ENCODE data around the gene THOC5.

DNA sequence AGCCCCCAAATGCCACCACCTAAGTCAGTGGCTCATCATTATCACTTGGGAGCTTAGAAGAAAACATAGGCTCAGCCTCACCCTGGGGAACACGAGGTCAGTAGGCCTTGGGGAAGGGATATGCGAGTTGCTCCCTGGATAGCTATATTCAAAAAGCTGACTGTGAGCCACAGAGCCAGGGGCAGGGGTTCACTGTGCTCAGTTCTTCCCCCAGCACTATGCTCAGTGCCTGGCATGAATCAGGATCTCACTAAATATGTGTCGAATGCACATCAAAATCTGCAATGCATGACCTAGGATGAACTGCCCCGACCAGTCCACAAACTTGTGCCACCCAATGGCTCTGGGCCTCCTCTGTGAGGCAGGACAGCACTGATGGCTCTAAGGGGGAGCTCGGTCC is 35.1 kb downstream of the THOC5 start:
- no peak for TF ChIP-seq CTCF (conservative IDR thresholded peaks at IDR 0.05; ENCODE audit: low read length)
- no peak for TF ChIP-seq EZH2phosphoT487 (IDR thresholded peaks at IDR 0.05; ENCODE audit: borderline replicate concordance)
